GM12878 (cell line): ENCODE results near the gene ADGRB2. TPM values are rescaled to one million over a fixed set of nuclear protein-coding genes. Genes with fewer than 3 reads are reported as not detected.

Experiments used
- ATAC-seq: fragments of 200-7000 bp; cut with Tn5 transposase; 3 replicates; pipeline ENCODE4 v1.9.1; 2020; ENCODE audit warnings: mild to moderate bottlenecking, moderate library complexity
- BruUV-seq: library from RNA; stranded (reverse); fragments of 400-500 nt; replicated peaks from 2 replicates; lab custom pipeline; 2021; lab: Mats Ljungman, UMichigan
- CTCF ChIA-PET: fragments of 300-600 bp; sonication (Branson Sonifier 250); formaldehyde crosslinking; extraction: SDS; loops from one replicate; lab custom pipeline; 2021; ENCODE audit warnings: inconsistent platforms; lab: Yijun Ruan, JAX
- POLR2A ChIA-PET: fragments of 350-600 bp; formaldehyde crosslinking; extraction: SDS; loops from one replicate; lab custom pipeline; 2021; ENCODE audit warnings: inconsistent platforms; lab: Charles Lee
- RAD21 ChIA-PET: fragments of 300-600 bp; sonication (Branson Sonifier 250); formaldehyde crosslinking; loops from one replicate; lab custom pipeline; 2023; ENCODE audit warnings: antibody characterized with exemption; ENCODE audit not compliant: unreplicated experiment; lab: Charles Lee
- SMC1A ChIA-PET: fragments of 300-600 bp; sonication (Branson Sonifier 250); formaldehyde crosslinking; loops from one replicate; lab custom pipeline; 2023; ENCODE audit not compliant: unreplicated experiment, uncharacterized antibody; lab: Charles Lee
- DNase-seq: peaks from one replicate; pipeline ENCODE4 v3.0.0-alpha.2; 2011; ENCODE audit warnings: low read depth, low spot score
- FAIRE-seq: peaks from 3 replicates; lab custom pipeline; 2011; peaks lifted over from hg19 to GRCh38; lab: Jason Lieb, UNC
- H2AFZ ChIP-seq: 2 replicates; pipeline ENCODE4 v1.6.0; 2011; ENCODE audit warnings: low read depth, low read length, control low read depth; ENCODE audit not compliant: control insufficient read depth
- H3K27ac ChIP-seq: 2 replicates; pipeline ENCODE4 v1.5.1; 2011; ENCODE audit warnings: control low read depth; ENCODE audit not compliant: control insufficient read depth, insufficient read depth
- H3K27me3 ChIP-seq, 2 experiments: replicated peaks in 1 of 2; 2 replicates each; pipeline versions ENCODE4 v1.6.0 to v1.6.1; 2011; ENCODE audit warnings: low read length in 1 of 2; ENCODE audit not compliant: control insufficient read depth in 2 of 2, insufficient read depth in 2 of 2
- H3K36me3 ChIP-seq, 2 experiments: 2 replicates each; pipeline ENCODE4 v1.5.1; 2011; ENCODE audit warnings: low read length in 1 of 2; ENCODE audit not compliant: control insufficient read depth in 2 of 2, insufficient read depth in 2 of 2
- H3K4me1 ChIP-seq: 2 replicates; pipeline ENCODE4 v1.6.1; 2011; ENCODE audit warnings: mild to moderate bottlenecking, low read length, moderate library complexity, mixed read lengths; ENCODE audit not compliant: control insufficient read depth, insufficient read depth
- H3K4me2 ChIP-seq: 2 replicates; pipeline ENCODE4 v1.6.0; 2011; ENCODE audit warnings: control low read depth; ENCODE audit not compliant: control insufficient read depth, insufficient read depth
- H3K4me3 ChIP-seq: fragments of 200-600 bp; sonication (generic); 2 replicates; pipeline ENCODE4 v1.5.1; 2016
- H3K79me2 ChIP-seq: 2 replicates; pipeline ENCODE4 v1.6.0; 2011; ENCODE audit warnings: low read length; ENCODE audit not compliant: control insufficient read depth, insufficient read depth
- H3K9ac ChIP-seq: 2 replicates; pipeline ENCODE4 v1.8.0; 2011; ENCODE audit warnings: low read length, control low read depth, mixed read lengths; ENCODE audit not compliant: control insufficient read depth, insufficient read depth
- H3K9me3 ChIP-seq: replicated peaks from 3 replicates; pipeline ENCODE4 v1.5.1; 2011; ENCODE audit warnings: mild to moderate bottlenecking, low read length; ENCODE audit not compliant: control insufficient read depth, insufficient read depth
- H4K20me1 ChIP-seq: 2 replicates; pipeline ENCODE4 v1.6.0; 2011; ENCODE audit not compliant: control insufficient read depth, insufficient read depth
- ASH2L ChIP-seq: fragments of 300-600, 200-600 bp; sonication (generic); IDR thresholded peaks from 2 replicates; pipeline ENCODE4 v1.6.1; 2017; ENCODE audit warnings: low read depth, mild to moderate bottlenecking, borderline replicate concordance
- CBFB ChIP-seq: IDR thresholded peaks from 2 replicates; pipeline ENCODE4 v1.6.1; 2016; ENCODE audit warnings: antibody characterized with exemption, low read depth
- CBX5 ChIP-seq: sonication (generic); IDR thresholded peaks from 2 replicates; pipeline ENCODE4 v1.6.1; 2016; ENCODE audit warnings: low read depth, moderate library complexity, mild to moderate bottlenecking, inconsistent platforms
- CEBPB ChIP-seq, 2 experiments: fragments of 150-350 bp in 1 of 2; IDR thresholded peaks; 2 replicates each; pipeline ENCODE4 v1.6.1; 2012 to 2014; ENCODE audit warnings: low read depth in 2 of 2, low read length in 2 of 2, borderline replicate concordance in 1 of 2, inconsistent platforms in 1 of 2
- CREB1 ChIP-seq: IDR thresholded peaks from 2 replicates; pipeline ENCODE4 v1.6.1; 2012; ENCODE audit warnings: low read depth, mild to moderate bottlenecking, inconsistent platforms
- FOXK2 ChIP-seq: fragments of 450-650 bp; IDR thresholded peaks from 2 replicates; pipeline ENCODE4 v1.6.1; 2017; ENCODE audit warnings: mild to moderate bottlenecking, moderate library complexity
- MTA2 ChIP-seq: fragments of 450-650 bp; IDR thresholded peaks from 2 replicates; pipeline ENCODE4 v1.6.1; 2016; ENCODE audit warnings: low read depth, mild to moderate bottlenecking, moderate library complexity
- NR2F1 ChIP-seq: fragments of 450-650 bp; conservative IDR thresholded peaks from 2 replicates; pipeline ENCODE4 v1.6.1; 2017; ENCODE audit warnings: mild to moderate bottlenecking
- POLR2A ChIP-seq: IDR thresholded peaks from 2 replicates; pipeline ENCODE4 v1.6.1; 2011; ENCODE audit warnings: low read depth, mild to moderate bottlenecking, low read length
- POLR2AphosphoS2 ChIP-seq: IDR thresholded peaks from 2 replicates; pipeline ENCODE4 v1.6.1; 2011; ENCODE audit warnings: low read depth, mild to moderate bottlenecking, low read length, improper control_type of control experiment, moderate library complexity
- SKIL ChIP-seq: fragments of 450-650 bp; IDR thresholded peaks from 2 replicates; pipeline ENCODE4 v1.6.1; 2017; ENCODE audit warnings: mild to moderate bottlenecking, low read depth, inconsistent platforms; ENCODE audit not compliant: poor library complexity, severe bottlenecking
- SMC3 ChIP-seq: IDR thresholded peaks from 2 replicates; pipeline ENCODE4 v1.6.1; 2011; ENCODE audit warnings: low read length, improper control_type of control experiment, borderline replicate concordance
- STAT3 ChIP-seq: IDR thresholded peaks from 2 replicates; pipeline ENCODE4 v1.6.1; 2011; ENCODE audit warnings: low read depth, low read length, improper control_type of control experiment
- TAF1 ChIP-seq: IDR thresholded peaks from 2 replicates; pipeline ENCODE4 v1.6.1; 2011; ENCODE audit warnings: mild to moderate bottlenecking, low read depth, low read length, borderline replicate concordance
- WGBS: methylation state at CpG from one replicate; pipeline ENCODE4 v1.1.6; 2016; ENCODE audit warnings: low lambda C conversion rate; ENCODE audit not compliant: insufficient replicate concordance, insufficient coverage; ENCODE audit errors: missing lambda C conversion rate; 5-methylcytosine and 5-hydroxymethylcytosine counted together
- in situ Hi-C: fragments of 300-500 bp; cut with MboI; formaldehyde crosslinking; loops from 9 replicates; pipeline ENCODE4 v1.14.3; 2018; ENCODE audit warnings: mixed read lengths
- intact Hi-C: fragments of 100-400 bp; cut with micrococcal nuclease; formaldehyde crosslinking; loops from one replicate; pipeline ENCODE4 v1.14.2; 2022; ENCODE audit not compliant: unreplicated experiment
- polyA plus RNA-seq, 11 experiments: library from polyadenylated mRNA; depleted of rRNA in 4 of 11; unstranded in 6 of 11; stranded (reverse) in 5 of 11; fragments of >200 nt; fragmentation: Nextera tagmentation in 4 of 11; fragmentation: Illumina TruSeq in 1 of 11; extraction: Ambion mirVana in 4 of 11; extraction: Trizol in 1 of 11; gene quantifications; 1 replicate in 1 of 11; 2 replicates in 10 of 11; pipeline versions ENCODE4 v1.2.1 to v1.2.3, GENCODE V29; 2011 to 2016; ENCODE audit warnings: inconsistent platforms in 2 of 11, missing spikeins in 2 of 11, low read depth in 1 of 11
- total RNA-seq, 4 experiments: library from RNA; depleted of rRNA in 3 of 4; stranded (reverse); fragments of >200 nt in 3 of 4; fragmentation: Illumina TruSeq in 1 of 4; extraction: Trizol in 1 of 4; gene quantifications; 2 replicates each; pipeline versions ENCODE4 v1.2.1 to v1.2.3, GENCODE V29; 2013 to 2021

The ADGRB2 gene
- total and polyA plus RNA-seq, 10 of the 15 experiments (the other 5 are each of a cell fraction or from before 2014, with no cell fraction given) = 0.11 to 0.33 (median 0.18) TPM; not detected in 4

GRCh38 chr1:31712068-31712467 is 52.1 kb downstream of the ADGRB2 start (continued):
- TF ChIP-seq SMC3 = no peak
- no peak for TF ChIP-seq POLR2AphosphoS2
- TF ChIP-seq NR2F1 = no peak

- no peak overlapping the region for H2AFZ ChIP-seq
- no peaks in the 10 kb centered on the region for H3K79me2 ChIP-seq
- intact Hi-C loops (loop anchor here (5.0 kb wide), 1 partner anchor 146 kb away; no protein-coding TSS in a partner anchor), in situ Hi-C loops (loop anchor here (5.0 kb wide), 1 partner anchor 41 kb away; no protein-coding TSS in a partner anchor)
- peaks cover 36% of the 10 kb centered on the region for H3K4me1 ChIP-seq
- FAIRE-seq (no peak), DNase-seq (no peak), ATAC-seq (no peak)
- ChIA-PET CTCF (interaction anchor here (1.1 to 3.2 kb wide), 8 partner anchors 8 to 533 kb away, joined by 3 to 41 read pairs (median 6); no protein-coding TSS in a partner anchor), SMC1A (interaction anchor here (0.7 to 6.6 kb wide), 7 partner anchors 8 to 90 kb away, joined by 3 to 51 read pairs (median 5); partner anchors contain the start of gene HCRTR1), RAD21 (interaction anchor here (1.0 to 3.0 kb wide), 4 partner anchors 41 to 159 kb away, joined by 3 to 18 read pairs (median 8); no protein-coding TSS in a partner anchor), POLR2A (interaction anchor here (0.6 to 1.7 kb wide), 2 partner anchors 72 to 335 kb away, joined by 4 to 5 read pairs; no protein-coding TSS in a partner anchor)
- no peaks in the 10 kb centered on the region for H3K9me3 ChIP-seq
- H3K4me2 ChIP-seq = no peak overlapping the region
- 87% methylated on average over 11 of the region's 11 CpGs for WGBS
- no peak overlapping the region for H3K9ac ChIP-seq
- BruUV-seq = no TSS peak
- no peaks in the 10 kb centered on the region for H4K20me1 ChIP-seq
- H3K36me3 ChIP-seq = no peaks in the 10 kb centered on the region
- no peaks in the 10 kb centered on the region for H3K27me3 ChIP-seq
- no peak overlapping the region for H3K27ac ChIP-seq
- TF ChIP-seq POLR2A = no peak
- no peak for TF ChIP-seq MTA2
- no peak for TF ChIP-seq ASH2L
- no peak for TF ChIP-seq TAF1
- no peak for TF ChIP-seq CBFB
- TF ChIP-seq CBX5 = no peak
- TF ChIP-seq SKIL = no peak
- TF ChIP-seq FOXK2 = no peak
- TF ChIP-seq CEBPB (IDR thresholded peaks at IDR 0.05; ENCODE audit: borderline replicate concordance in 1 of 2, low read depth in 2 of 2, low read length in 2 of 2) = no peak
- TF ChIP-seq CREB1 = no peak
- TF ChIP-seq STAT3 = no peak
- no peak overlapping the region for H3K4me3 ChIP-seq
Measured at GRCh38 chr1:31708324-31708723, 55.8 kb downstream of the ADGRB2 start.
